ENCODE data around the gene ITGAD. TPM values are rescaled to one million over a fixed set of nuclear protein-coding genes. Genes with fewer than 3 reads are reported as not detected.

ITGAD gene
- total RNA-seq, 3 donors from 2014 or later, result 0.16 to 0.44 TPM; not detected in 1

GRCh38 chr16:31404353-31405064, 11.4 kb downstream of the ITGAD start:
- H3K27me3 ChIP-seq, result no peaks in the 10 kb centered on the region
- TF ChIP-seq POLR2A (IDR thresholded peaks at IDR 0.05) (no peak), CTCF (IDR thresholded peaks at IDR 0.05) (no peak), POLR2AphosphoS5 (IDR thresholded peaks at IDR 0.05) (no peak)
- peak overlapping the region in 2 of 3 donors; percentile 33 to 46 for H3K4me3 ChIP-seq
- no peaks in the 10 kb centered on the region for H3K36me3 ChIP-seq
- H3K27ac ChIP-seq, result no peak overlapping the region
- H3K9me3 ChIP-seq, result peaks cover 0 to 6% of the 10 kb centered on the region in 2 donors
- H3K4me1 ChIP-seq, result no peaks in the 10 kb centered on the region
- intact Hi-C loops (cut with DNase I; ENCODE audit: low total_unique reads), result no loop called here
- no peak for DNase-seq (ENCODE audit: low spot score in 2 of 2)

- H3K27me3 ChIP-seq, result no peaks in the 10 kb centered on the region
- H3K4me3 ChIP-seq, result no peak overlapping the region
- H3K27ac ChIP-seq, result no peak overlapping the region
- no peaks in the 10 kb centered on the region for H3K9me3 ChIP-seq
- intact Hi-C loops (cut with DNase I; ENCODE audit: low total_unique reads), result no loop called here
- H3K4me1 ChIP-seq, result no peaks in the 10 kb centered on the region
- no peak for DNase-seq (ENCODE audit: low spot score in 2 of 2)
- H3K36me3 ChIP-seq, result no peaks in the 10 kb centered on the region
- TF ChIP-seq POLR2AphosphoS5 (IDR thresholded peaks at IDR 0.05) (no peak), POLR2A (IDR thresholded peaks at IDR 0.05) (no peak), CTCF (IDR thresholded peaks at IDR 0.05) (no peak)
These were observed 14.3 kb downstream of the ITGAD start for GRCh38 chr16:31407406-31407805.

- no peaks in the 10 kb centered on the region for H3K4me1 ChIP-seq
- intact Hi-C loops (cut with DNase I; ENCODE audit: low total_unique reads), result no loop called here
- H3K27me3 ChIP-seq, result no peaks in the 10 kb centered on the region
- H3K4me3 ChIP-seq, result no peak overlapping the region
- no peak overlapping the region for H3K27ac ChIP-seq
- no peaks in the 10 kb centered on the region for H3K36me3 ChIP-seq
- H3K9me3 ChIP-seq, result no peaks in the 10 kb centered on the region
- no peak for DNase-seq (ENCODE audit: low spot score in 2 of 2)
- TF ChIP-seq POLR2AphosphoS5 (IDR thresholded peaks at IDR 0.05), result no peak
- no peak for TF ChIP-seq POLR2A (IDR thresholded peaks at IDR 0.05)
- no peak for TF ChIP-seq CTCF (IDR thresholded peaks at IDR 0.05)
These were observed 16.3 kb downstream of the ITGAD start for GRCh38 chr16:31409433-31409832.

DNA sequence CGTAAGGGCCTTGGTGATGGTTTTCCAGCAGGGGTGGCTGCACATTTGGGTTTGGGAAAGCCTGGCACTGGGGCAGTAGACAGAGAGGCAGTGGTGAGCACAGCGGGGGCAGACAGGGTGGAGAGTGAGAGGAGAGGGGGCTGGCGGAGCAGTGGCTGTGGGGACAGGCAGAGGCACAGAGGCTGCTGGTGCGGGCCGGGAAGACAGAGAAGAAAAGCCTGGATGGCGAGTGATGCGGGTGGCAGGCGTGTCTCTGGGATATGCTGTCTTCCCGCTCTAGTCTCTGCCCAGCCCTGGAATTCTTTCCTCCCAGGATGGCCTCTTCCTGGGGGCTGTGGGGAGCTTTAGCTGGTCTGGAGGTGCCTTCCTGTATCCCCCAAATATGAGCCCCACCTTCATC, 16.9 kb downstream of the ITGAD start:
- H3K9me3 ChIP-seq, result no peaks in the 10 kb centered on the region
- intact Hi-C loops (cut with DNase I; ENCODE audit: low total_unique reads), result no loop called here
- TF ChIP-seq CTCF (IDR thresholded peaks at IDR 0.05) (no peak), POLR2AphosphoS5 (IDR thresholded peaks at IDR 0.05) (no peak), POLR2A (IDR thresholded peaks at IDR 0.05) (no peak)
- DNase-seq (ENCODE audit: low spot score in 2 of 2), result no peak
- H3K27ac ChIP-seq, result no peak overlapping the region
- H3K36me3 ChIP-seq, result no peaks in the 10 kb centered on the region
- H3K4me3 ChIP-seq, result no peak overlapping the region
- H3K4me1 ChIP-seq, result no peaks in the 10 kb centered on the region
- no peaks in the 10 kb centered on the region for H3K27me3 ChIP-seq

- TF ChIP-seq CTCF (IDR thresholded peaks at IDR 0.05), result no peak
- TF ChIP-seq POLR2AphosphoS5 (IDR thresholded peaks at IDR 0.05), result no peak
- no peak for TF ChIP-seq POLR2A (IDR thresholded peaks at IDR 0.05)
- no peaks in the 10 kb centered on the region for H3K27me3 ChIP-seq
These were observed 18.1 kb downstream of the ITGAD start for GRCh38 chr16:31411024-31411844.

More at GRCh38 chr16:31411024-31411844, 18.1 kb downstream of the ITGAD start:
- intact Hi-C loops (cut with DNase I; ENCODE audit: low total_unique reads), result no loop called here
- Histone ChIP-seq H3K9me3 (no peaks in the 10 kb centered on the region), H3K27ac (no peak overlapping the region), H3K4me1 (no peaks in the 10 kb centered on the region), H3K36me3 (no peaks in the 10 kb centered on the region), H3K4me3 (no peak overlapping the region)
- DNase-seq (ENCODE audit: low spot score in 2 of 2), result no peak

All from breast epithelium (tissue), 4 donors.